ENCODE results near the gene EGLN1.

DNA sequence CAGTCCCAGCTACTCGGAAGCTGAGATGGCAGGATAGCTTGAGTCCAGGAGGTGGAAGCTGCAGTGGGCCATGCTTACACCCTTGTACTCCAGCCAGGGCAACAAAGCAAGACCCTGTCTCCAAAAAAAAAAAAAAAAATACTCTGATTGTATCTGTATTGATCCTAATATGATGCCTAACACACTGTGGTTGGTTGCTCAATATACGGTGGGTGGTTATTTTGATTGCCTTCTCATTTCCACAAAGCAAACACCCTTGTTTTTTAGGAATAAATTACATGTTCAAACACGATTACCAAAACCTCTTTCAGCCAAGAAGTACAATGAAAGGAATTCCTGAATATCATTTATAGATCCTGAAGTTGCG lies 3.4 kb downstream of the EGLN1 start:
- TF ChIP-seq, protein P1, sequence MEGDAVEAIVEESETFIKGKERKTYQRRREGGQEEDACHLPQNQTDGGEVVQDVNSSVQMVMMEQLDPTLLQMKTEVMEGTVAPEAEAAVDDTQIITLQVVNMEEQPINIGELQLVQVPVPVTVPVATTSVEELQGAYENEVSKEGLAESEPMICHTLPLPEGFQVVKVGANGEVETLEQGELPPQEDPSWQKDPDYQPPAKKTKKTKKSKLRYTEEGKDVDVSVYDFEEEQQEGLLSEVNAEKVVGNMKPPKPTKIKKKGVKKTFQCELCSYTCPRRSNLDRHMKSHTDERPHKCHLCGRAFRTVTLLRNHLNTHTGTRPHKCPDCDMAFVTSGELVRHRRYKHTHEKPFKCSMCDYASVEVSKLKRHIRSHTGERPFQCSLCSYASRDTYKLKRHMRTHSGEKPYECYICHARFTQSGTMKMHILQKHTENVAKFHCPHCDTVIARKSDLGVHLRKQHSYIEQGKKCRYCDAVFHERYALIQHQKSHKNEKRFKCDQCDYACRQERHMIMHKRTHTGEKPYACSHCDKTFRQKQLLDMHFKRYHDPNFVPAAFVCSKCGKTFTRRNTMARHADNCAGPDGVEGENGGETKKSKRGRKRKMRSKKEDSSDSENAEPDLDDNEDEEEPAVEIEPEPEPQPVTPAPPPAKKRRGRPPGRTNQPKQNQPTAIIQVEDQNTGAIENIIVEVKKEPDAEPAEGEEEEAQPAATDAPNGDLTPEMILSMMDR (IDR thresholded peaks at IDR 0.05), result no peak
- TF ChIP-seq POLR2A (IDR thresholded peaks at IDR 0.05) (no peak), POLR2AphosphoS5 (IDR thresholded peaks at IDR 0.05; ENCODE audit: insufficient read depth in 1 of 2, low read depth in 1 of 2) (no peak)
